DMS 273 (cell line): Measurements from ENCODE around the gene HDAC1.
"Not testable (repeated sequence)": the region's sequence is repeated elsewhere in the genome, so short reads cannot be mapped to it uniquely, and the experiment has no call there.

Experiments used
- DNase-seq: peaks from one replicate; lab custom pipeline; 2025; ENCODE audit not compliant: unreplicated experiment; lab: John Stamatoyannopoulos, UW

Gene HDAC1

GRCh38 chr1:32273391-32274208 is 18.3 kb upstream of the HDAC1 start:
- peak; percentile 29 for DNase-seq

GRCh38 chr1:32274646-32275340 is 17.1 kb upstream of the HDAC1 start:
- no peak for DNase-seq

- DNase-seq = no peak
Measured at GRCh38 chr1:32275424-32275823, 16.5 kb upstream of the HDAC1 start.

- peak; percentile 23 for DNase-seq
Measured at GRCh38 chr1:32276032-32276782, 15.7 kb upstream of the HDAC1 start.

- not testable (repeated sequence) for DNase-seq
Measured at GRCh38 chr1:32284777-32285176, 7.1 kb upstream of the HDAC1 start.

GRCh38 chr1:32285658-32286057 is 6.2 kb upstream of the HDAC1 start:
- DNase-seq = no peak

- DNase-seq = no peak
Measured at GRCh38 chr1:32286763-32287162, 5.1 kb upstream of the HDAC1 start.

- no peak for DNase-seq
Measured at GRCh38 chr1:32289256-32289655, 2.6 kb upstream of the HDAC1 start.

GRCh38 chr1:32291145-32291707 is 657 bp upstream of the HDAC1 start:
- DNase-seq = no peak

- DNase-seq = not testable (repeated sequence)
Measured at GRCh38 chr1:32298211-32298610, 6.3 kb downstream of the HDAC1 start.

GRCh38 chr1:32299327-32299726 is 7.4 kb downstream of the HDAC1 start:
- no peak for DNase-seq

- no peak for DNase-seq
Measured at GRCh38 chr1:32303358-32303757, 11.5 kb downstream of the HDAC1 start.

GRCh38 chr1:32303997-32304622 is 12.2 kb downstream of the HDAC1 start:
- DNase-seq = no peak

GRCh38 chr1:32305310-32305709 is 13.4 kb downstream of the HDAC1 start:
- no peak for DNase-seq

- no peak for DNase-seq
Measured at GRCh38 chr1:32307324-32307723, 15.4 kb downstream of the HDAC1 start.

GRCh38 chr1:32309960-32310359 is 18.1 kb downstream of the HDAC1 start:
- no peak for DNase-seq

- DNase-seq = peak; percentile 23
Measured at GRCh38 chr1:32311709-32312393, 20.0 kb downstream of the HDAC1 start.

- DNase-seq = no peak
Measured at GRCh38 chr1:32316903-32317277, 25.0 kb downstream of the HDAC1 start.

- no peak for DNase-seq
Measured at GRCh38 chr1:32318127-32318869, 26.4 kb downstream of the HDAC1 start.
